ENCODE measurements around the gene DPH2.

GRCh38 chr1:43970502-43970901 lies 692 bp downstream of the DPH2 start:
- no peak for TF ChIP-seq CTCF (IDR thresholded peaks at IDR 0.05)
- no peak for TF ChIP-seq POLR2A (IDR thresholded peaks at IDR 0.05)
- TF ChIP-seq EP300 (IDR thresholded peaks at IDR 0.05): no peak
